Inferior parietal cortex (tissue), 1 donor: ENCODE data around the gene ARHGEF6.

Experiments
- DNase-seq: peaks from one replicate; pipeline ENCODE4 v3.0.0-alpha.2; 2016; ENCODE audit errors: extremely low spot score

Gene ARHGEF6

GRCh38 chrX:136646602-136647239, 134.0 kb downstream of the ARHGEF6 start:
- DNase-seq, result no peak

GRCh38 chrX:136643243-136643642, 137.5 kb downstream of the ARHGEF6 start:
- DNase-seq, result no peak

- no peak for DNase-seq
Measured at GRCh38 chrX:136639506-136640176, 141.1 kb downstream of the ARHGEF6 start.

GRCh38 chrX:136636121-136636520, 144.6 kb downstream of the ARHGEF6 start:
- DNase-seq, result no peak

GRCh38 chrX:136635235-136635634, 145.5 kb downstream of the ARHGEF6 start:
- DNase-seq, result no peak

GRCh38 chrX:136630881-136631280, 149.9 kb downstream of the ARHGEF6 start:
- DNase-seq, result no peak

GRCh38 chrX:136629084-136629750, 151.5 kb downstream of the ARHGEF6 start:
- DNase-seq, result no peak

GRCh38 chrX:136627409-136627808, 153.3 kb downstream of the ARHGEF6 start:
- DNase-seq, result no peak

GRCh38 chrX:136626891-136627290, 153.8 kb downstream of the ARHGEF6 start:
- DNase-seq, result no peak

GRCh38 chrX:136626237-136626636, 154.5 kb downstream of the ARHGEF6 start:
- no peak for DNase-seq

- no peak for DNase-seq
Measured at GRCh38 chrX:136625246-136625645, 155.5 kb downstream of the ARHGEF6 start.

- no peak for DNase-seq
Measured at GRCh38 chrX:136623396-136623795, 157.3 kb downstream of the ARHGEF6 start.

GRCh38 chrX:136622568-136622967, 158.2 kb downstream of the ARHGEF6 start:
- DNase-seq, result no peak

- no peak for DNase-seq
Measured at GRCh38 chrX:136620780-136621179, 160.0 kb downstream of the ARHGEF6 start.

GRCh38 chrX:136619899-136620505, 160.7 kb downstream of the ARHGEF6 start:
- no peak for DNase-seq

- no peak for DNase-seq
Measured at GRCh38 chrX:136616987-136617685, 163.6 kb downstream of the ARHGEF6 start.
